ENCODE results near the gene LARGE1. TPM values are rescaled to one million over a fixed set of nuclear protein-coding genes. Genes with fewer than 3 reads are reported as not detected.

Gene LARGE1
- total and polyA plus RNA-seq, 11 donors = 31.2 to 211 (median 129) TPM

- no peak overlapping the region for H3K27ac ChIP-seq
- no peaks in the 10 kb centered on the region for H3K36me3 ChIP-seq
- no peaks in the 10 kb centered on the region for H3K4me1 ChIP-seq
- 79 to 87% (median 83%) methylated on average over 9 of the region's 9 CpGs for WGBS, 4 donors
- no peak for TF ChIP-seq POLR2A (IDR thresholded peaks at IDR 0.05)
- TF ChIP-seq CTCF (IDR thresholded peaks at IDR 0.05) = no peak
- no peaks in the 10 kb centered on the region for H3K9me3 ChIP-seq
- DNase-seq = no peak
- no peak overlapping the region for H3K4me3 ChIP-seq
- no peak for ATAC-seq
- intact Hi-C loops (cut with DNase I) = no loop called here
- H3K27me3 ChIP-seq = peaks cover 0 to 9% (median 0%) of the 10 kb centered on the region in 9 donors
Measured at GRCh38 chr22:33260498-33260897, 659.8 kb downstream of the LARGE1 start.

- TF ChIP-seq CTCF (IDR thresholded peaks at IDR 0.05) (no peak), POLR2A (IDR thresholded peaks at IDR 0.05) (no peak)
- Histone ChIP-seq H3K4me1 (no peaks in the 10 kb centered on the region), H3K27me3 (peaks cover 0 to 9% (median 0%) of the 10 kb centered on the region in 9 donors), H3K27ac (no peak overlapping the region), H3K4me3 (no peak overlapping the region), H3K36me3 (no peaks in the 10 kb centered on the region), H3K9me3 (no peaks in the 10 kb centered on the region)
- ATAC-seq = no peak
- intact Hi-C loops (cut with DNase I) = no loop called here
- 34 to 56% (median 41%) methylated on average over 4 of the region's 4 CpGs for WGBS, 4 donors
- DNase-seq = no peak
Measured at GRCh38 chr22:33255791-33256190, 664.5 kb downstream of the LARGE1 start.

- H3K27ac ChIP-seq = no peak overlapping the region
- no peak for ATAC-seq
- no peaks in the 10 kb centered on the region for H3K4me1 ChIP-seq
- WGBS, 4 donors = 36 to 45% (median 42%) methylated on average over 2 of the region's 2 CpGs
- peaks cover 0 to 13% (median 4%) of the 10 kb centered on the region in 12 donors for H3K9me3 ChIP-seq
- peaks cover 0 to 3% (median 0%) of the 10 kb centered on the region in 9 donors for H3K27me3 ChIP-seq
- no peak for TF ChIP-seq CTCF (IDR thresholded peaks at IDR 0.05)
- TF ChIP-seq POLR2A (IDR thresholded peaks at IDR 0.05) = no peak
- no peaks in the 10 kb centered on the region for H3K36me3 ChIP-seq
- DNase-seq = no peak
- intact Hi-C loops (cut with DNase I) = no loop called here
- no peak overlapping the region for H3K4me3 ChIP-seq
Measured at GRCh38 chr22:33248948-33249347, 671.3 kb downstream of the LARGE1 start.

- no peak for ATAC-seq
- Histone ChIP-seq H3K27ac (no peak overlapping the region), H3K9me3 (peaks cover 0 to 17% (median 4%) of the 10 kb centered on the region in 12 donors), H3K27me3 (peaks cover 0 to 3% (median 0%) of the 10 kb centered on the region in 9 donors), H3K4me3 (no peak overlapping the region), H3K4me1 (no peaks in the 10 kb centered on the region), H3K36me3 (no peaks in the 10 kb centered on the region)
- 26 to 57% (median 43%) methylated on average over 2 of the region's 2 CpGs for WGBS, 4 donors
- DNase-seq = no peak
- TF ChIP-seq POLR2A (IDR thresholded peaks at IDR 0.05) (no peak), CTCF (IDR thresholded peaks at IDR 0.05) (no peak)
- intact Hi-C loops (cut with DNase I) = no loop called here
Measured at GRCh38 chr22:33247758-33248157, 672.5 kb downstream of the LARGE1 start.
